ENCODE results near the gene EIF2S3B.

DNA sequence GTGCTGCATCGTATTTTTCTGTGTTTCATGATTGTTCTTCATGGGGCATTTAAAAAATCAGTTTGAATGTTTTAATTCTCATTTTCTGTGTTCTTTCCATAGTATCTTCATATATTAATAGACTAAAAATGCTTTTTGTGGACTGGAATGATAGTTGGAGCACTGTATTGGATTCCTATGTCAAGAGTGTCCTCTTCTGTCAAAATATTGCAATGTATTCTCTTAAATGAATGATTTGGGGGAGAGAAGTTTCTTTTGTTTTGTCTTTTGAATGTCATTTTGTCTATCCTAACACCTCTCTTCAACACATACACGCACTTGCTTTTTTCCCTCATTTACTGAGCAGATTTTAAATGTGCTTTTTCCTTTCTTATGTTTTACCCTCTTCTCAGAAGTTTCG lies 4.7 kb upstream of the EIF2S3B start:
- peak; percentile 52 for TF ChIP-seq CTCF (IDR thresholded peaks at IDR 0.05)
- TF ChIP-seq ZFX (IDR thresholded peaks at IDR 0.05; ENCODE audit: borderline replicate concordance), result no peak

Measured in 22Rv1 (cell line).